ENCODE measurements around the gene SLC1A3. TPM values are rescaled to one million over a fixed set of nuclear protein-coding genes. Genes with fewer than 3 reads are reported as not detected.

Gene SLC1A3
- total and polyA plus RNA-seq, 8 donors = 0.76 to 29.7 (median 3.1) TPM

GRCh38 chr5:36598045-36598444 lies 8.4 kb upstream of the SLC1A3 start:
- H3K27ac ChIP-seq = no peak overlapping the region
- no peaks in the 10 kb centered on the region for H3K36me3 ChIP-seq
- no peaks in the 10 kb centered on the region for H3K4me1 ChIP-seq
- H3K9me3 ChIP-seq = no peaks in the 10 kb centered on the region
- TF ChIP-seq EP300 (IDR thresholded peaks at IDR 0.05) = no peak
- TF ChIP-seq POLR2AphosphoS5 (IDR thresholded peaks at IDR 0.05) = no peak
- no peak for TF ChIP-seq CTCF (IDR thresholded peaks at IDR 0.05)
- TF ChIP-seq POLR2A (IDR thresholded peaks at IDR 0.05) = no peak
- H3K27me3 ChIP-seq = no peaks in the 10 kb centered on the region
- H3K4me3 ChIP-seq = no peak overlapping the region
- DNase-seq = no peak
- 69 to 88% (median 78%) methylated on average over 3 of the region's 3 CpGs for WGBS, 5 donors
- intact Hi-C loops (cut with DNase I; ENCODE audit: low total_unique reads) = no loop called here

- DNase-seq = no peak
- no peak overlapping the region for H3K27ac ChIP-seq
- H3K4me3 ChIP-seq = no peak overlapping the region
- WGBS, 5 donors = 61 to 76% (median 69%) methylated on average over 6 of the region's 6 CpGs
- intact Hi-C loops (cut with DNase I; ENCODE audit: low total_unique reads) = no loop called here
- H3K9me3 ChIP-seq = no peaks in the 10 kb centered on the region
- no peaks in the 10 kb centered on the region for H3K27me3 ChIP-seq
- H3K4me1 ChIP-seq = no peaks in the 10 kb centered on the region
- no peak for TF ChIP-seq EP300 (IDR thresholded peaks at IDR 0.05)
- TF ChIP-seq POLR2A (IDR thresholded peaks at IDR 0.05) = no peak
- no peak for TF ChIP-seq CTCF (IDR thresholded peaks at IDR 0.05)
- no peak for TF ChIP-seq POLR2AphosphoS5 (IDR thresholded peaks at IDR 0.05)
- H3K36me3 ChIP-seq = no peaks in the 10 kb centered on the region
These were observed 6.2 kb upstream of the SLC1A3 start for GRCh38 chr5:36599986-36600779.

GRCh38 chr5:36600917-36601527 lies 5.4 kb upstream of the SLC1A3 start:
- DNase-seq = peak in 1 of 2 donors; percentile 28
- TF ChIP-seq CTCF (IDR thresholded peaks at IDR 0.05) (no peak), POLR2AphosphoS5 (IDR thresholded peaks at IDR 0.05) (no peak), EP300 (IDR thresholded peaks at IDR 0.05) (no peak), POLR2A (IDR thresholded peaks at IDR 0.05) (no peak)
- no peak overlapping the region for H3K27ac ChIP-seq
- no peaks in the 10 kb centered on the region for H3K9me3 ChIP-seq
- WGBS, 5 donors = 48 to 65% (median 60%) methylated on average over 6 of the region's 6 CpGs
- intact Hi-C loops (cut with DNase I; ENCODE audit: low total_unique reads) = no loop called here
- H3K27me3 ChIP-seq = no peaks in the 10 kb centered on the region
- H3K4me1 ChIP-seq = peaks cover 0 to 5% (median 2%) of the 10 kb centered on the region in 4 donors
- H3K36me3 ChIP-seq = no peaks in the 10 kb centered on the region
- no peak overlapping the region for H3K4me3 ChIP-seq

- Histone ChIP-seq H3K4me1 (peaks cover 0 to 23% (median 7%) of the 10 kb centered on the region in 4 donors), H3K36me3 (no peaks in the 10 kb centered on the region), H3K27me3 (no peaks in the 10 kb centered on the region), H3K27ac (no peak overlapping the region), H3K9me3 (no peaks in the 10 kb centered on the region), H3K4me3 (no peak overlapping the region)
- TF ChIP-seq POLR2A (IDR thresholded peaks at IDR 0.05) (no peak), CTCF (IDR thresholded peaks at IDR 0.05) (no peak), EP300 (IDR thresholded peaks at IDR 0.05) (no peak), POLR2AphosphoS5 (IDR thresholded peaks at IDR 0.05) (no peak)
- DNase-seq = no peak
- WGBS, 5 donors = 48 to 71% (median 63%) methylated on average over 5 of the region's 5 CpGs
- intact Hi-C loops (cut with DNase I; ENCODE audit: low total_unique reads) = no loop called here
These were observed 3.6 kb upstream of the SLC1A3 start for GRCh38 chr5:36602704-36603321.

Measured in stomach (tissue), 9 donors.